HepG2 (cell line): ENCODE data around the gene BLOC1S4. TPM values are rescaled to one million over a fixed set of nuclear protein-coding genes. Genes with fewer than 3 reads are reported as not detected.

ENCODE experiments used
- ATF2 ChIP-seq: sonication (generic); formaldehyde crosslinking; IDR thresholded peaks from 2 replicates; pipeline ENCODE4 v1.4.0; 2020; ENCODE audit warnings: missing genetic modification reagents
- ATF7-NPFF ChIP-seq: sonication (generic); formaldehyde crosslinking; IDR thresholded peaks from 2 replicates; pipeline ENCODE4 v1.8.1; 2023; ENCODE audit warnings: mild to moderate bottlenecking, low read depth, missing genetic modification reagents, moderate library complexity
- HDAC2 ChIP-seq: sonication (generic); formaldehyde crosslinking; IDR thresholded peaks from 2 replicates; pipeline ENCODE4 v1.4.0; 2020; ENCODE audit warnings: missing genetic modification reagents
- MAZ ChIP-seq, 2 experiments: sonication (generic) in 1 of 2; formaldehyde crosslinking in 1 of 2; IDR thresholded peaks; 2 replicates each; pipeline versions ENCODE4 v1.5.0 to v1.6.1; 2012 to 2020; ENCODE audit warnings: low read depth in 2 of 2, mild to moderate bottlenecking in 2 of 2, borderline replicate concordance in 1 of 2, improper control_type of control experiment in 1 of 2, low read length in 1 of 2, missing genetic modification reagents in 1 of 2, moderate library complexity in 1 of 2
- POLR2AphosphoS5 ChIP-seq: IDR thresholded peaks from 2 replicates; pipeline ENCODE4 v1.6.1; 2012; ENCODE audit warnings: low read depth, low read length
- REST ChIP-seq, 2 experiments: IDR thresholded peaks; 2 replicates each; pipeline ENCODE4 v1.6.1; 2011 to 2012; ENCODE audit warnings: low read length in 2 of 2, borderline replicate concordance in 1 of 2, low read depth in 1 of 2, mild to moderate bottlenecking in 1 of 2, moderate library complexity in 1 of 2
- SIX4 ChIP-seq: sonication (generic); formaldehyde crosslinking; IDR thresholded peaks from 2 replicates; pipeline ENCODE4 v1.4.0; 2020; ENCODE audit warnings: missing genetic modification reagents
- ZBTB43 ChIP-seq: sonication (generic); formaldehyde crosslinking; conservative IDR thresholded peaks from 2 replicates; pipeline ENCODE4 v1.4.0; 2020; ENCODE audit warnings: missing genetic modification reagents
- ZNF550 ChIP-seq: sonication (generic); formaldehyde crosslinking; IDR thresholded peaks from 2 replicates; pipeline ENCODE4 v1.4.0; 2020; ENCODE audit warnings: mild to moderate bottlenecking, missing genetic modification reagents, borderline replicate concordance
- ZNF687 ChIP-seq: sonication (generic); formaldehyde crosslinking; IDR thresholded peaks from 2 replicates; pipeline ENCODE4 v1.5.1; 2020; ENCODE audit warnings: mild to moderate bottlenecking, missing genetic modification reagents, moderate library complexity
- ZNF766 ChIP-seq: sonication (generic); formaldehyde crosslinking; IDR thresholded peaks from 2 replicates; pipeline ENCODE4 v1.5.0; 2020; ENCODE audit warnings: missing genetic modification reagents, borderline replicate concordance
- ZSCAN22 ChIP-seq: sonication (generic); formaldehyde crosslinking; IDR thresholded peaks from 2 replicates; pipeline ENCODE4 v1.4.0; 2020; ENCODE audit warnings: mild to moderate bottlenecking, missing genetic modification reagents
- polyA plus RNA-seq, 8 experiments: library from polyadenylated mRNA; depleted of rRNA in 3 of 8; stranded (reverse) in 7 of 8; unstranded in 1 of 8; fragments of >200 nt; fragmentation: Illumina TruSeq in 4 of 8; extraction: Trizol in 4 of 8; gene quantifications; 2 replicates each; pipeline versions ENCODE4 v1.2.1 to v1.2.3, GENCODE V29; 2011 to 2016; ENCODE audit warnings: low read depth in 4 of 8, missing spikeins in 1 of 8, mixed read lengths in 1 of 8; ENCODE audit not compliant: insufficient read depth in 1 of 8
- total RNA-seq, 5 experiments: library from RNA; depleted of rRNA; stranded (reverse); fragments of >200 nt; fragmentation: Illumina TruSeq; extraction: Trizol; gene quantifications; 2 replicates each; pipeline ENCODE4 v1.2.3, GENCODE V29; 2016; ENCODE audit warnings: low read depth in 1 of 5
- TF ChIP-seq, protein P1 (sequence below): sonication (generic); formaldehyde crosslinking; IDR thresholded peaks from 2 replicates; pipeline ENCODE4 v1.4.0; 2020; ENCODE audit warnings: missing genetic modification reagents
- TF ChIP-seq, protein P2 (sequence below): sonication (generic); IDR thresholded peaks from 2 replicates; pipeline ENCODE4 v1.6.1; 2016; ENCODE audit warnings: low read depth, borderline replicate concordance

Gene BLOC1S4
- total and polyA plus RNA-seq, 2 of the 13 experiments (the other 11 are each of a cell fraction or from before 2014, with no cell fraction given), result 15.5 to 20.9 TPM

DNA sequence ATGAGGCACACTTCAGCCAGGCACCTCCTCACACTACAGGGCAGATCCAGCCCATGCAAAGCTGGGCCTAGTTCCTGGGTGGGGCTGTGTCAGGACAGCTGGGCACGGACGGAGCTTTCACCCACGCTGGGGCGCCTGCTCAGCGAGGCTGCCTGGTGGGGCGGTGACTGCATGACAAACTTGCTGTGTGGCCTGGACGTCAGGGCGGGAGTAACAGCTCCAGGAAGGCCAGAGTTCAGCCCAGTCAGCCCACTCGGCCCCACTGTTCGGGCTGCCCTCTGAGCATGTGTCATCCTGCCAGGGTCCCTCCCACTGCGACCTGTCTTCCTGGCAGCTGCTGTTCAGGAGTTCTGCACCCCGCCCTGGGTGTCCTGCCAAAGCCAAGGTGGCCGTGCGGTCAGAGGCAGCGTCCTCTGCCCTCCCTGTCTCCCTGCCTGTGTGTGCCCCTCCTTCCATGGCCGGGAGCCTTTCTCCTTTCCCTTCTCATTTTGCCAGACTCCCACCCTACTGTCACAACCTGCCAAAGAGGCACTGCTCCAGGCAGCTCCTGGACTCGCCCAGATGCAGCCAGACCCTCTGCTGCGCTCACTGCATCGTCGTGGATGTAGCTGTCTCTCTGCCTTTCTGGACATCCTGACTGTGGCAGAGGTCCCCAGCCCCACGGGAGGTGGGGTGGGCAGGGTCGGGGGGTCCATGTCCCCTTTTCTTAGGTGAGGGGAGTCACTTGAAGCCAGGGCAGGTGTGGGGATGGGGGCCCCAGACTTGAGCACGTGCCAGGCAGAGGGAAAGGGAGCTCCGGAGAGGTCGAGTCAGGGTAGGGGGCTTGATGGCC is 33.6 kb downstream of the BLOC1S4 start (continued):
- TF ChIP-seq ZNF766 (0 out of 2 replicates have a peak, but pooled peaks have one; percentile 27), SIX4 (peak; percentile 42; the same call in 1 of the 2 replicates), ZNF550 (CRISPR knock-in tag) (no peak), ZNF687 (peak; percentile 98), HDAC2 (CRISPR knock-in tag) (peak; percentile 88), MAZ (IDR thresholded peaks at IDR 0.05; ENCODE audit: borderline replicate concordance, low read depth, low read length) (no peak), MAZ (CRISPR knock-in tag; IDR thresholded peaks at IDR 0.05; ENCODE audit: low read depth) (peak; percentile 90), ZBTB43 (CRISPR knock-in tag) (peak; percentile 94), ATF7-NPFF (CRISPR knock-in tag) (peak; percentile 58; the same call in 1 of the 2 replicates), ATF2 (CRISPR knock-in tag) (peak; percentile 73), POLR2AphosphoS5 (peak; percentile 77), ZSCAN22 (CRISPR knock-in tag) (no peak; the same call in 1 of the 2 replicates), REST (IDR thresholded peaks at IDR 0.05; ENCODE audit: borderline replicate concordance in 1 of 2, low read depth in 1 of 2, low read length in 2 of 2) (peak in 1 of 2 experiments; percentile 26; a peak in 1 of 4 replicates)
- TF ChIP-seq, protein P1, sequence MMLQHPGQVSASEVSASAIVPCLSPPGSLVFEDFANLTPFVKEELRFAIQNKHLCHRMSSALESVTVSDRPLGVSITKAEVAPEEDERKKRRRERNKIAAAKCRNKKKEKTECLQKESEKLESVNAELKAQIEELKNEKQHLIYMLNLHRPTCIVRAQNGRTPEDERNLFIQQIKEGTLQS (CRISPR knock-in tag), result peak; percentile 82; the same call in 1 of the 2 replicates
- TF ChIP-seq, protein P2, sequence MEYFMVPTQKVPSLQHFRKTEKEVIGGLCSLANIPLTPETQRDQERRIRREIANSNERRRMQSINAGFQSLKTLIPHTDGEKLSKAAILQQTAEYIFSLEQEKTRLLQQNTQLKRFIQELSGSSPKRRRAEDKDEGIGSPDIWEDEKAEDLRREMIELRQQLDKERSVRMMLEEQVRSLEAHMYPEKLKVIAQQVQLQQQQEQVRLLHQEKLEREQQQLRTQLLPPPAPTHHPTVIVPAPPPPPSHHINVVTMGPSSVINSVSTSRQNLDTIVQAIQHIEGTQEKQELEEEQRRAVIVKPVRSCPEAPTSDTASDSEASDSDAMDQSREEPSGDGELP, result peak; percentile 91
